GM10266 (cell line): ENCODE data around the gene UGT1A1.

Source experiments
- DNase-seq: peaks from one replicate; pipeline ENCODE4 v3.0.0; 2012; ENCODE audit errors: extremely low spot score
- CTCF ChIP-seq: IDR thresholded peaks from 2 replicates; pipeline ENCODE4 v1.5.1; 2012; ENCODE audit warnings: mild to moderate bottlenecking, low read depth; ENCODE audit not compliant: control insufficient read depth, insufficient read depth; ENCODE audit errors: missing control alignments

Gene UGT1A1

GRCh38 chr2:233818639-233819621, 58.9 kb downstream of the UGT1A1 start:
- no peak for TF ChIP-seq CTCF
- DNase-seq = no peak

GRCh38 chr2:233819884-233820773, 60.1 kb downstream of the UGT1A1 start:
- no peak for DNase-seq
- TF ChIP-seq CTCF = no peak

GRCh38 chr2:233820774-233821105, 60.7 kb downstream of the UGT1A1 start:
- no peak for TF ChIP-seq CTCF
- DNase-seq = no peak

- no peak for TF ChIP-seq CTCF
- DNase-seq = no peak
Measured at GRCh38 chr2:233821196-233821595, 61.1 kb downstream of the UGT1A1 start.

GRCh38 chr2:233821709-233822100, 61.6 kb downstream of the UGT1A1 start:
- no peak for DNase-seq
- no peak for TF ChIP-seq CTCF

- TF ChIP-seq CTCF = no peak
- no peak for DNase-seq
Measured at GRCh38 chr2:233822101-233822771, 62.2 kb downstream of the UGT1A1 start.
